Astrocyte (in vitro differentiated cells and primary cell): Measurements from ENCODE around the gene ANKS1A.

Experiments
- CTCF ChIP-seq: IDR thresholded peaks from 2 replicates; pipeline ENCODE4 v1.5.1; 2011; ENCODE audit warnings: low read depth, mild to moderate bottlenecking, inconsistent platforms, low read length, moderate library complexity; ENCODE audit not compliant: insufficient read depth
- EZH2 ChIP-seq: IDR thresholded peaks from 2 replicates; pipeline ENCODE4 v1.6.1; 2012; ENCODE audit warnings: mild to moderate bottlenecking, low read length, inconsistent platforms; ENCODE audit not compliant: insufficient read depth

DNA sequence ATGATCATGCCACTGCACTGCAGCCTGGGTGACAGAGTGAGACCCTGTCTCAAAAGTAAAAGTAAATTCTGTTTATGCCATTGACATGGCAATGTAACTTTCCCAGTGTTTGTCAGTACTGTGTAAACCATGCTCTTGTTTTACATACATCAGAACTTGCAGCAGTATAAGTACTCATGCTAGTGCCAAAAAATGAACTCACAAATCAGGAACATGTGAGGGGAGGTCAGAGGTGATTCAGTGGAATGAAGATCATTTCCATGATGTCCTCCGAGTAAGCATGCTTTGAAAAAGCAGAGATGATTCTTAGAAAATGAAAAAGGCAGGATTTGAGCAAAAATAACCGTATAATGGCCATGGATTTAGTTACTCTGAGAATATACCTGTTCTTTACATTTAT is 81.9 kb downstream of the ANKS1A start:
- TF ChIP-seq EZH2 (no peak), CTCF (no peak)
